IMR-90 (cell line): ENCODE data around the gene LONP1. TPM values are rescaled to one million over a fixed set of nuclear protein-coding genes. Genes with fewer than 3 reads are reported as not detected.

ENCODE experiments used
- ATAC-seq: fragments of 200-7000 bp; cut with Tn5 transposase; 2 replicates; pipeline ENCODE4 v1.9.1; 2020; ENCODE audit warnings: low read depth, mild to moderate bottlenecking, moderate library complexity
- BruUV-seq: library from RNA; stranded (reverse); fragments of 400-500 nt; replicated peaks from 2 replicates; lab custom pipeline; 2021; lab: Mats Ljungman, UMichigan
- CTCF ChIA-PET: fragments of 300-600 bp; formaldehyde crosslinking; extraction: SDS; loops from one replicate; lab custom pipeline; 2021; ENCODE audit warnings: antibody characterized with exemption; lab: Yijun Ruan, JAX
- POLR2A ChIA-PET: fragments of 300-600 bp; sonication (Branson Sonifier 250); formaldehyde crosslinking; loops from one replicate; lab custom pipeline; 2022; ENCODE audit warnings: antibody characterized with exemption; ENCODE audit not compliant: unreplicated experiment; lab: Charles Lee
- DNase-seq: peaks from one replicate; pipeline ENCODE4 v3.0.0; 2013
- H2AFZ ChIP-seq: replicated peaks from 2 replicates; pipeline ENCODE3; 2013; ENCODE audit warnings: low read length, mild to moderate bottlenecking; ENCODE audit not compliant: poor library complexity
- H2AK5ac ChIP-seq: 2 replicates; pipeline ENCODE4 v1.6.1; 2013; ENCODE audit warnings: low read depth, low read length, inconsistent platforms
- H2AK9ac ChIP-seq: replicated peaks from 2 replicates; pipeline ENCODE3; 2013; ENCODE audit warnings: mild to moderate bottlenecking, low read depth, low read length, moderate library complexity; ENCODE audit not compliant: poor library complexity
- H2BK120ac ChIP-seq: 2 replicates; pipeline ENCODE4 v1.6.1; 2013; ENCODE audit warnings: low read depth, low read length, inconsistent platforms
- H2BK15ac ChIP-seq: 3 replicates; pipeline ENCODE4 v1.6.1; 2013; ENCODE audit warnings: low read depth, low read length, inconsistent platforms
- H2BK20ac ChIP-seq: 2 replicates; pipeline ENCODE4 v1.6.1; 2013; ENCODE audit warnings: low read depth, mild to moderate bottlenecking, inconsistent platforms, low read length, moderate library complexity
- H2BK5ac ChIP-seq: 2 replicates; pipeline ENCODE4 v1.6.1; 2013; ENCODE audit warnings: mild to moderate bottlenecking, low read depth, low read length, inconsistent platforms; ENCODE audit not compliant: poor library complexity, severe bottlenecking
- H3K14ac ChIP-seq: replicated peaks from 2 replicates; pipeline ENCODE4 v1.6.1; 2013; ENCODE audit warnings: low read depth, low read length, inconsistent platforms
- H3K18ac ChIP-seq: 2 replicates; pipeline ENCODE4 v1.6.1; 2013; ENCODE audit warnings: low read depth, low read length, control low read depth
- H3K23ac ChIP-seq: 2 replicates; pipeline ENCODE4 v1.6.1; 2013; ENCODE audit warnings: low read depth, low read length, inconsistent platforms
- H3K27ac ChIP-seq: 2 replicates; pipeline ENCODE4 v1.5.1; 2013; ENCODE audit warnings: mild to moderate bottlenecking, control low read depth, low read length; ENCODE audit not compliant: insufficient read depth
- H3K27me3 ChIP-seq: 2 replicates; pipeline ENCODE4 v1.6.1; 2013; ENCODE audit warnings: low read length; ENCODE audit not compliant: control insufficient read depth, insufficient read depth
- H3K36me3 ChIP-seq: 2 replicates; pipeline ENCODE4 v1.6.1; 2013; ENCODE audit warnings: low read length, mixed read lengths; ENCODE audit not compliant: control insufficient read depth, insufficient read depth
- H3K4ac ChIP-seq: 2 replicates; pipeline ENCODE4 v1.6.1; 2013; ENCODE audit warnings: low read depth, low read length, inconsistent platforms
- H3K4me1 ChIP-seq: 2 replicates; pipeline ENCODE4 v1.6.1; 2013; ENCODE audit warnings: low read length, mixed read lengths; ENCODE audit not compliant: control insufficient read depth, insufficient read depth
- H3K4me2 ChIP-seq: 2 replicates; pipeline ENCODE4 v1.6.1; 2013; ENCODE audit warnings: low read depth, mild to moderate bottlenecking, control low read depth, low read length, moderate library complexity
- H3K4me3 ChIP-seq: 2 replicates; pipeline ENCODE4 v1.5.1; 2013; ENCODE audit warnings: low read depth, mild to moderate bottlenecking, control low read depth, low read length, moderate library complexity; ENCODE audit not compliant: insufficient read depth
- H3K56ac ChIP-seq: 2 replicates; pipeline ENCODE4 v1.6.1; 2013; ENCODE audit warnings: low read length, inconsistent platforms; ENCODE audit not compliant: insufficient read depth; ENCODE audit errors: extremely low read depth
- H3K79me1 ChIP-seq, 2 experiments: 2 replicates each; pipeline ENCODE4 v1.6.1; 2013; ENCODE audit warnings: low read length in 2 of 2, inconsistent platforms in 1 of 2, low read depth in 1 of 2
- H3K9ac ChIP-seq: 2 replicates; pipeline ENCODE4 v1.6.1; 2013; ENCODE audit warnings: low read depth, low read length, control low read depth
- H3K9me1 ChIP-seq: 2 replicates; pipeline ENCODE4 v1.6.1; 2013; ENCODE audit warnings: low read length, inconsistent platforms; ENCODE audit not compliant: insufficient read depth
- H3K9me3 ChIP-seq: 2 replicates; pipeline ENCODE4 v1.6.1; 2013; ENCODE audit warnings: low read length; ENCODE audit not compliant: control insufficient read depth, insufficient read depth
- H4K20me1 ChIP-seq: 2 replicates; pipeline ENCODE4 v1.6.1; 2013; ENCODE audit warnings: low read length, inconsistent platforms; ENCODE audit not compliant: insufficient read depth
- H4K5ac ChIP-seq: 2 replicates; pipeline ENCODE4 v1.6.1; 2013; ENCODE audit warnings: mild to moderate bottlenecking, low read depth, low read length, control low read depth
- H4K8ac ChIP-seq, 2 experiments: 2 replicates each; pipeline ENCODE4 v1.6.1; 2013; ENCODE audit warnings: low read depth in 2 of 2, low read length in 2 of 2, control low read depth in 1 of 2, inconsistent platforms in 1 of 2
- H4K91ac ChIP-seq: 2 replicates; pipeline ENCODE4 v1.6.1; 2013; ENCODE audit warnings: low read depth, low read length, inconsistent platforms; ENCODE audit not compliant: insufficient read depth
- BHLHE40 ChIP-seq: fragments of 150-350 bp; IDR thresholded peaks from 2 replicates; pipeline ENCODE4 v1.6.1; 2016; ENCODE audit warnings: mild to moderate bottlenecking, low read depth, low read length
- CEBPB ChIP-seq: IDR thresholded peaks from 2 replicates; pipeline ENCODE4 v1.6.1; 2012; ENCODE audit warnings: low read depth, low read length, improper control_type of control experiment
- CHD1 ChIP-seq: IDR thresholded peaks from 2 replicates; pipeline ENCODE4 v1.6.1; 2012; ENCODE audit warnings: low read depth, low read length, improper control_type of control experiment
- CTCF ChIP-seq: conservative IDR thresholded peaks from 2 replicates; pipeline ENCODE4 v1.5.1; 2012; ENCODE audit warnings: mild to moderate bottlenecking, low read depth, low read length, improper control_type of control experiment
- FOS ChIP-seq: fragments of 150-350 bp; IDR thresholded peaks from 2 replicates; pipeline ENCODE4 v1.6.1; 2016; ENCODE audit warnings: low read depth, low read length
- MAFK ChIP-seq: IDR thresholded peaks from 2 replicates; pipeline ENCODE4 v1.6.1; 2012; ENCODE audit warnings: low read depth, low read length, improper control_type of control experiment
- MAZ ChIP-seq: IDR thresholded peaks from 2 replicates; pipeline ENCODE4 v1.6.1; 2012; ENCODE audit warnings: low read depth, mild to moderate bottlenecking, low read length, improper control_type of control experiment, moderate library complexity, borderline replicate concordance
- MXI1 ChIP-seq: IDR thresholded peaks from 2 replicates; pipeline ENCODE4 v1.6.1; 2012; ENCODE audit warnings: low read depth, mild to moderate bottlenecking, low read length, moderate library complexity, borderline replicate concordance
- NFE2L2 ChIP-seq: fragments of 150-350 bp; IDR thresholded peaks from 2 replicates; pipeline ENCODE4 v1.6.1; 2016; ENCODE audit warnings: low read depth, mild to moderate bottlenecking, low read length
- POLR2A ChIP-seq: IDR thresholded peaks from 2 replicates; pipeline ENCODE4 v1.6.1; 2012; ENCODE audit warnings: mild to moderate bottlenecking, low read depth, low read length
- RAD21 ChIP-seq: IDR thresholded peaks from 2 replicates; pipeline ENCODE4 v1.6.1; 2012; ENCODE audit warnings: low read length, improper control_type of control experiment
- RCOR1 ChIP-seq: IDR thresholded peaks from 2 replicates; pipeline ENCODE4 v1.6.1; 2012; ENCODE audit warnings: mild to moderate bottlenecking, low read length, improper control_type of control experiment; ENCODE audit not compliant: insufficient replicate concordance
- RFX5 ChIP-seq: IDR thresholded peaks from 2 replicates; pipeline ENCODE4 v1.8.0; 2012; ENCODE audit warnings: low read depth, mild to moderate bottlenecking, low read length, moderate library complexity
- SMC3 ChIP-seq: fragments of 150-350 bp; IDR thresholded peaks from 2 replicates; pipeline ENCODE4 v1.6.1; 2016; ENCODE audit warnings: low read depth, mild to moderate bottlenecking, antibody characterized with exemption, low read length, moderate library complexity
- USF2 ChIP-seq: fragments of 150-350 bp; IDR thresholded peaks from 2 replicates; pipeline ENCODE4 v1.6.1; 2017; ENCODE audit warnings: mild to moderate bottlenecking, antibody characterized with exemption, low read length, low read depth
- WGBS, 2 experiments: methylation state at CpG; one replicate each; pipeline versions ENCODE4 v1.1.5 to v1.1.7; 2013; ENCODE audit warnings: missing lambda C conversion rate in 2 of 2; ENCODE audit not compliant: insufficient read length in 1 of 2; ENCODE audit errors: extremely low coverage in 2 of 2; 5-methylcytosine and 5-hydroxymethylcytosine counted together
- dilution Hi-C: fragments of 300-500 bp; cut with HindIII; formaldehyde crosslinking; loops from one replicate; pipeline ENCODE4 v1.14.3; 2018; ENCODE audit warnings: low sequenced_read_pairs; ENCODE audit not compliant: unreplicated experiment
- in situ Hi-C: fragments of 300-500 bp; cut with MboI; formaldehyde crosslinking; loops from 3 replicates; pipeline ENCODE4 v1.14.3; 2019; ENCODE audit warnings: low sequenced_read_pairs, inconsistent platforms, mixed read lengths
- intact Hi-C: fragments of 100-400 bp; cut with micrococcal nuclease; formaldehyde crosslinking; loops from 2 replicates; pipeline ENCODE4 v1.10.0; 2022
- polyA plus RNA-seq, 3 experiments: library from polyadenylated mRNA; depleted of rRNA; stranded (reverse); fragments of >200 nt; gene quantifications; 2 replicates each; pipeline ENCODE4 v1.2.3, GENCODE V29; 2012; ENCODE audit warnings: low replicate concordance in 1 of 3
- total RNA-seq: library from RNA; depleted of rRNA; stranded (reverse); fragments of >200 nt; gene quantifications from 2 replicates; pipeline ENCODE4 v1.2.3, GENCODE V29; 2012
- TF ChIP-seq, protein P1 (sequence below): fragments of 150-350 bp; IDR thresholded peaks from 2 replicates; pipeline ENCODE4 v1.6.1; 2016; ENCODE audit warnings: low read depth, mild to moderate bottlenecking, low read length, moderate library complexity, borderline replicate concordance

The LONP1 gene
- total and polyA plus RNA-seq, 2 of the 4 experiments (the other 2 are of a cell fraction), result 64.2 to 93.2 TPM

- no peak overlapping the region for H3K4me3 ChIP-seq
- no peak for TF ChIP-seq POLR2A
- no peak for TF ChIP-seq CTCF
- no peak for TF ChIP-seq RFX5
- no peak for TF ChIP-seq NFE2L2
- no peak for TF ChIP-seq FOS
- no peak for TF ChIP-seq MAZ
- no peak for TF ChIP-seq BHLHE40
- no peak for TF ChIP-seq RAD21
- no peak for TF ChIP-seq SMC3
- TF ChIP-seq, protein P1, sequence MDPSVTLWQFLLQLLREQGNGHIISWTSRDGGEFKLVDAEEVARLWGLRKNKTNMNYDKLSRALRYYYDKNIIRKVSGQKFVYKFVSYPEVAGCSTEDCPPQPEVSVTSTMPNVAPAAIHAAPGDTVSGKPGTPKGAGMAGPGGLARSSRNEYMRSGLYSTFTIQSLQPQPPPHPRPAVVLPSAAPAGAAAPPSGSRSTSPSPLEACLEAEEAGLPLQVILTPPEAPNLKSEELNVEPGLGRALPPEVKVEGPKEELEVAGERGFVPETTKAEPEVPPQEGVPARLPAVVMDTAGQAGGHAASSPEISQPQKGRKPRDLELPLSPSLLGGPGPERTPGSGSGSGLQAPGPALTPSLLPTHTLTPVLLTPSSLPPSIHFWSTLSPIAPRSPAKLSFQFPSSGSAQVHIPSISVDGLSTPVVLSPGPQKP, result no peak
- no peak for TF ChIP-seq USF2
- TF ChIP-seq MXI1, result no peak
- TF ChIP-seq CEBPB, result no peak
- TF ChIP-seq RCOR1, result no peak
- TF ChIP-seq MAFK, result no peak
- TF ChIP-seq CHD1, result no peak
- H3K27ac ChIP-seq, result no peak overlapping the region
- ATAC-seq, result no peak
- H4K20me1 ChIP-seq, result peaks cover 24% of the 10 kb centered on the region
- H2BK15ac ChIP-seq, result no peak overlapping the region
- POLR2A ChIA-PET, result no interaction called here
- H3K9me1 ChIP-seq, result 0 out of 2 replicates have a peak, but pooled peaks cover 6% of the 10 kb centered on the region
- H2BK120ac ChIP-seq, result no peak overlapping the region
- no peak overlapping the region for H2BK5ac ChIP-seq
- no peaks in the 10 kb centered on the region for H3K9me3 ChIP-seq
- no peak overlapping the region for H3K14ac ChIP-seq
- dilution Hi-C loops (no loop called here), intact Hi-C loops (no loop called here), in situ Hi-C loops (no loop called here)
- BruUV-seq, result no TSS peak
- H3K79me1 ChIP-seq, result peaks cover 6 to 39% of the 10 kb centered on the region in 2 experiments; a peak in 3 of 4 replicates
- DNase-seq, result no peak
- 100% methylated on average over 5 of the region's 16 CpGs; no CpG with 5 or more reads in 1 of the 2 experiments for WGBS, 2 experiments
- no peaks in the 10 kb centered on the region for H3K27me3 ChIP-seq
- no peak overlapping the region for H2AK5ac ChIP-seq
- no peak overlapping the region for H2AK9ac ChIP-seq
- H3K4me2 ChIP-seq, result no peak overlapping the region
- H3K56ac ChIP-seq, result no peak overlapping the region
- H3K23ac ChIP-seq, result no peak overlapping the region
- CTCF ChIA-PET, result interaction anchor here (1.0 kb wide), 1 partner anchor 16 kb away, joined by 5 read pairs; the partner anchor contains the start of gene RPL36
- no peak overlapping the region for H4K8ac ChIP-seq
- no peak overlapping the region for H4K91ac ChIP-seq
- H3K9ac ChIP-seq, result no peak overlapping the region
- H2AFZ ChIP-seq, result no peak overlapping the region
- H2BK20ac ChIP-seq, result no peak overlapping the region
- H3K4me1 ChIP-seq, result 0 out of 2 replicates have a peak, but pooled peaks cover 2% of the 10 kb centered on the region
- peaks cover 60% of the 10 kb centered on the region for H3K36me3 ChIP-seq
- H3K18ac ChIP-seq, result no peak overlapping the region
- H4K5ac ChIP-seq, result no peak overlapping the region
- H3K4ac ChIP-seq, result no peak overlapping the region
Observed at GRCh38 chr19:5705552-5705951, 14.4 kb downstream of the LONP1 start.
